GM18867 (cell line): ENCODE data around the gene ST3GAL4.
A peak's percentile ranks its signal among the peaks of the same experiment; 100 is the strongest.
"Not testable (repeated sequence)": the region's sequence is repeated elsewhere in the genome, so short reads cannot be mapped to it uniquely, and the experiment has no call there.

Source experiments
- ATAC-seq: cut with Tn5 transposase; IDR thresholded peaks from one replicate; pipeline ENCODE4 v1.9.1; 2021; ENCODE audit warnings: mild to moderate bottlenecking, moderate library complexity; ENCODE audit not compliant: unreplicated experiment

The ST3GAL4 gene, protein sequence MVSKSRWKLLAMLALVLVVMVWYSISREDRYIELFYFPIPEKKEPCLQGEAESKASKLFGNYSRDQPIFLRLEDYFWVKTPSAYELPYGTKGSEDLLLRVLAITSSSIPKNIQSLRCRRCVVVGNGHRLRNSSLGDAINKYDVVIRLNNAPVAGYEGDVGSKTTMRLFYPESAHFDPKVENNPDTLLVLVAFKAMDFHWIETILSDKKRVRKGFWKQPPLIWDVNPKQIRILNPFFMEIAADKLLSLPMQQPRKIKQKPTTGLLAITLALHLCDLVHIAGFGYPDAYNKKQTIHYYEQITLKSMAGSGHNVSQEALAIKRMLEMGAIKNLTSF

DNA sequence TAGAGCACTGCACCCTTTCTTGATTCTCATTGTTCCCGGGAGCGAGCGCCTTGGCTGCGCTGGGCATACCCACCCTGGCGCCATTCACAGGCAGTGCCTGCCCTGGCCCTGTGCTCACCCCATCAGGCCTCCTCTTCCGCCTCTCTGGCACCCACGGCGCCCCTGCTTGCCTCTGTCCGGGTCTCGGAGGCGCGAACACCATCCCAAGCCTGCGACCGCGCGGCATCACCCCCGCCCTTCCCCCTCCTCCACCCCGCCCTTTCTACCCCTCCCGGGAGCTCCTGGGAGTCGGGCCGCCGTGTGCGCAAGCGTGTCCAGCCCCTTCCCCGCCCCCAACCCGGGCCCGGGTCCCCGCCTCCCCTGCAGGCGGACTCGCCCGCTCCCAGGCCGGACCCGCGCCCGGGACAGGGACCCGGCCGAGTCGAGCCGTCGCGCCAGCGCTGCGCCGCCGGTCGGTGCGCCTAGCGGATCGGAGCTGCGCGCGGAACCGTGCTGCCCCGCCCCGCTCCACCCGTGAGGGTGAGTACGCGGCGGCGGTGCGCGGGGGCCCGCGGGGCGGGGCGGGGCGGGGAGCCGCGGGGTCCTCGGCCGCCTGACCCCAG lies at the start of gene ST3GAL4:
Gene ST3GAL4 (plus strand): TSS at position 363 of the 602 bp plus-strand sequence. CDS start 50,470 bp downstream, outside the sequence.
- ATAC-seq = peak; percentile 74

DNA sequence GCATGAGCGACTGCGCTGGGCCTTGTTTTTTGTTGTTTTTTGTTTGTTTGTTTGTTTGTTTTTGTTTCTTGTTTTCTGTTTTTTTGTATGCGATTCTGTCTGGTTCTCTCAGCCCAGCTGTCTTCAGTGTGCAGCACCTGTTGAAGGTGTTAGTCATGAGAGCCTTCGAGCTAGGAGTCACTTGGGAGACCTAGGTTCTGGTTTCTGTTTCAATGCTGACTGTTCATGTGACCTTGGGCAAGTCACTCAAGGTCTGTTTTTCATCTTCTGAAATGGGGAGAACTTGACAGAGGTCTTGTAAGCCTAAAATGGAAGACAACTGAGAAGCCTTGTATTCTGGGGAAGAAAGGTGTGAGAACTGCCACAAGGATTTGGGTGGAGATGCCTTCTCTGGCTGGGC lies 49.8 kb upstream of the ST3GAL4 start:
- ATAC-seq = peak; percentile 80

GRCh38 chr11:126307706-126308105 lies 47.8 kb upstream of the ST3GAL4 start:
- ATAC-seq = no peak

- ATAC-seq = no peak
These were observed 47.2 kb upstream of the ST3GAL4 start for GRCh38 chr11:126308271-126308671.

- not testable (repeated sequence) for ATAC-seq
These were observed 46.7 kb upstream of the ST3GAL4 start for GRCh38 chr11:126308771-126309170.

GRCh38 chr11:126310200-126310991 lies 45.1 kb upstream of the ST3GAL4 start:
- peak; percentile 34 for ATAC-seq

- no peak for ATAC-seq
These were observed 44.5 kb upstream of the ST3GAL4 start for GRCh38 chr11:126310992-126311310.

DNA sequence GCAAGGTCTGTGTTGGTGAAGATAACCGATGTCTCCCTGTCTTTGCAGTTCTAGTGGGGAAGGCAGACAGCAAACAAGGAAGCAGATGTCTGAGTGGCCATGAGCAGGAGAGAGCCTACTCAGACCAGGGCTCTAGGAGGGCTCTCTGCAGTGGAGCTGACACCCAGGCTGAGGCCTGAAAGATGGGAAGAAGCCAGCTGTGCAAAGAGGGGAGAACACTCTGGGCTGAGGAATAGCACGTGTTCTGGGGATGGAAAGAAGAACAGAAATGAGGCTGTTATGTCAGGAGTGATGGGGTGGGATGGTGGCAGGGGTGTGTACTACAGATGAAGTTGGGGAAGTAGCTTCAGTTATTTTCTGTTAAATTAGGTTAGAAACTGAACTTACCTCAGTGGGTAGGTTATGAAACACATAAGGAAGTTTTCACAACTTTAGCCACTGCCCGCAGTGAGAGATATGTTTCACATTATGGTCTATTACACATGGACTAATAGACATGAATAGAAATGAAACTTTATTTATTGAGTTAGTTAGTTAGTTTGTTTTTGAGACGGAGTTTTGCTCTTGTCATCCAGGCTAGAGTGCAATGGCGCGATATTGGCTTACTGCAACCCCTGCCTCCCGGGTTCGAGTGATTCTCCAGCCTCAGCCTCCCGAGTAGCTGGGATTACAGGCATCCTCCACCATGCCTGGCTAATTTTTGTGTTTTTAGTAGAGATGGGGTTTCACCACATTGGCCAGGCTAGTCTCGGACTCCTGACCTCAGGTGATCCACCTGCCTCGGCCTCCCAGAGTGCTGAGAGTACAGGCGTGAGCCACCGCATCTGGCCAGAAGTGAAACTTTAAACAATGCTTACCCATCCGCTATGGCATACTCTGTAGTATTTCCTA lies 43.8 kb upstream of the ST3GAL4 start:
- ATAC-seq = peak; percentile 80

- ATAC-seq = no peak
These were observed 42.5 kb upstream of the ST3GAL4 start for GRCh38 chr11:126312961-126313360.

DNA sequence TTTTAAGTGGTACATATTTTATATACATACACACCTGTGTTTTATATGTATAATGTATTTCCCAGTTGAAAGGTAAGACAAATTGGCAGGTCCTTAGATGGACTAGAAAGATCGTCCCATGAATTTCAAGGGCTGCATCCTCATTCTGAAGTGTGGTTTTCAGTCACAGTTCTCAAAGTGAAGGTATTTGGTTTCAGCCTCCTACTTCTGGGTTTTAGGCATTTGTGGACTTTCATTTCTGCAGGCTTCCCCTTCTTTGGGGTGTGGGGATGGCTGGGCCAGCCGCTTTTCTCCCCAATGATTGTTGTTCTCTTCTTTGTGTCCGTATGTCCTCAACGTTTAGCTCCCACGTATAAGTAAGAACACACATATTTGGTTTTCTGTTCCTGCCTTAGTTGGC lies 41.7 kb upstream of the ST3GAL4 start:
- ATAC-seq = no peak

DNA sequence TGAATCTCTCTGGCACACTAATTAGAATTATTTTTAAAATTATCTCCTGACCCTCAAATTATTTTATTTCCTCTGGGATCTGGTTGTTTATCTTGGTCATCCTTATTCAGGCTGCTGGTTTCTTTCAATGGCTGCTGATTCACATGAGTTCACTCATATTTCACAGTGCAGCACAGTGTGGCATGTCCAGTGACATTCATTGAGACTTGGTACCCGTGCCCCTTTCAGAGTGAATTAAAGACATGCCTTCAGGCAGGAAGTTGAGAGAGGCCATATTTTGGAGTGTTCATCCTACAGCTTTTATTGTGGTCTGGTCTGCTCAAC lies 38.1 kb upstream of the ST3GAL4 start:
- no peak for ATAC-seq

DNA sequence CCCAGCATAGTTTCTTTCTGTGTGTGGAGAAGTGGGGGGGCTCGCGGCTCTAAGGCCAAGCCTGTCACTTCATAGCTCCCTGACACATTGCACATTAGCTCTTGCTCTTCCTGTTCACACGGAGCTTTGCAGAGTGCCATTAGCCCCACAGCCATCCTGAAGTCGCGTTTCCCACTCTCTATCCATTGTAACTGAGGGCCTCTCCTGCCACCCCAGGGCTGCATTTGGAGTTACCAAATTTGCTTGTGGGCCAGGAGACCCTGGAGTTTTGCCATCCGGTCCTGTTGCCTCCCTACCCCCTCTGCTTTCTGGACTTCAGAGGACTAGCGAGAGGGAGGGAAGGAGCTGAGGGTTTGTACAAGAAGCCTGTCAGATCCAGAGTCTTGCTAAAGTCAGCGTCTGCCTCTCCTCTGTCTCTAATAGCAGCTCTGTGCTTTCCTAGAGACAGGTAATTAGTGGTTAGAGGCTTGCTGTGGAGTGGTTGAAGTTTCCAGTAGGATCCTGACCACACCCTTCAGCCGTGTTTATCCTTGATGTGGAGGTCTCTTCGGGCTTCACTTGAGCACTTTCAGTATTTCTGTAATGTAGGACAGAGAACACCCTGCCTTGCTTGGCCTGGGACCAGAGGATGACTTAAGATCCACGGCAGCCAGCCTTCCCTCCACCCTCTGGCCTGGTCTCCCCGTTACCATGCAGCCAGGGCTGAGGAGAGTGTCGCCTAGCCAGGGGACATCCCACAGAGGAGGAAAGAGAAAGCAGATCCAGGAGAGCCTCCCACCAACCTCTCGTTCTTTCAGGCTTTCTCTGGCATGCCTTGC lies 37.5 kb upstream of the ST3GAL4 start:
- peak; percentile 9 for ATAC-seq

GRCh38 chr11:126318574-126319373 lies 36.7 kb upstream of the ST3GAL4 start:
- peak; percentile 68 for ATAC-seq

GRCh38 chr11:126319374-126319740 lies 36.1 kb upstream of the ST3GAL4 start:
- ATAC-seq = no peak

DNA sequence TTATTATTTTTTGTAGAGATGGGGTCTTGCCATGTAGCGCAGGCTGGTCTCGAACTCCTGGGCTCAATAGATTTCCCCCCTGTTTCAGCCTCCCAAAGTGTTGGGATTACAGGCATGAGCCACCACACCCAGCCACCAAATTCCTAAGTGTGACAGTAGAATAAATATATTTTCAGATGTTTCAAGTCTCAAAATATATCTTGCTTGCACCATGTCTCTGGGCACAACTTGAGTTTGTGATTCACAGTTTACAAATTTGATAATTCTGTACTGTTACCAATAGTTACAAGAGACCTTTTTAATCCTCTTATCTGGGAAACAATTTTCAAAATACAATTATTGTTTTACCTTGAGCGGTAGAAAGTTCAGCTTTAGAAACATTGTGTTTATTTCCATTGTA lies 32.5 kb upstream of the ST3GAL4 start:
- ATAC-seq = no peak

- no peak for ATAC-seq
These were observed 28.0 kb upstream of the ST3GAL4 start for GRCh38 chr11:126327281-126328000.

- ATAC-seq = no peak
These were observed 27.5 kb upstream of the ST3GAL4 start for GRCh38 chr11:126328001-126328390.

DNA sequence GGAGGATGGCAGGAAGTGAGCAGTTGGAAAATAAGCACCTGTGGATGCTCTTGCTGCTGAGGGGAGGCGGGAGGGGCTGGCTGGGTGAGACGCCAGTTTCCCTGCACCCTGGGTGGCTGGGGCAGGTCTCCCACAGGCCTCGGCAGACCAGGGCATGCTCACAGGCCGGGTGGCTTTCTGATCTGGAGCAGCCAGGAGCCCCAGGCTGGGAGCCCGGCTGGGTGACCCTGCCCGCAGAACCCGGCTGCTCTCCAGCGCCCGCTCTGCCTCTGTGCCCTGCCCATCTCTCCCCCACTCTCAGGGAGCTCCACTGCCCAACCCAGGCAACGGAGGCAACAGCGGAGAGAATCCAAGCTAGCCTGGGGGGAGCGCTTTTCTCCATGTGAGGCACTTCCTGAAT lies 27.0 kb upstream of the ST3GAL4 start:
- no peak for ATAC-seq
